ENCODE measurements around the gene HES5.

DNA sequence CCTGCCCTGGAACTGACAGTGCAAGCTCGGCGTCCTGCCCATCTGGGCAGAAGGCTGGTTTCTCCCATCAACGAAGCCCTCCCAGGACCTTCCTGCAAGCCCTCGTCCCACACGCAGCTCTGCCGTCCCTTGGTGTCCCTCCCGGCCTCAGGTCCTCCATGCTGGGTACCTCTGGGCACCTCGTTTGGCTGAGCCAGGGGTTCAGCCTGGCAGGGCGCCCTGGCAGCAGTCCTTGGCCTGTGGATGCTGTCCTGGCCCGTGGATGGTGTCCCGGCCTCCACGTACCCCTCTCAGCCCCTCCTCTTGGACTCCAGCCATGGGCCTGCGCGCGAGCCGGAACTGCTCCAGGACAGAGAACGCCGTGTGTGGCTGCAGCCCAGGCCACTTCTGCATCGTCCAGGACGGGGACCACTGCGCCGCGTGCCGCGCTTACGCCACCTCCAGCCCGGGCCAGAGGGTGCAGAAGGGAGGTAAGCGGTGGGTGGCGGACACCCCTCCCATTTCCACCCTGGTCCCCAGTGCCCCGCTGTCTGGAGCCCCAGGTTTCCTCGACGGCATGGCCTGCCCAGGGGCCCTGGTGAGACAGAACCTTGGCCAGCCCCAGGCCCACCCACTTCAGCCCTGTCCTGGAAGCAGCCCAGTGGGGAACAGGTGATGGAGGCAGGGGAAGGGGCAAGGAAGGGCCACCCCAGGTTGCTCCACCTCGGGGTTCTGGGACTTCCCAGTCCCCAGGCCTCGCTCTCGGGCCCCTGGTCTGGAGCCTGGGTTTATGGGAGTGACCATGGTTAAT is 29.6 kb upstream of the HES5 start:
- TF ChIP-seq EP300 (IDR thresholded peaks at IDR 0.05): no peak
- TF ChIP-seq, protein P1, sequence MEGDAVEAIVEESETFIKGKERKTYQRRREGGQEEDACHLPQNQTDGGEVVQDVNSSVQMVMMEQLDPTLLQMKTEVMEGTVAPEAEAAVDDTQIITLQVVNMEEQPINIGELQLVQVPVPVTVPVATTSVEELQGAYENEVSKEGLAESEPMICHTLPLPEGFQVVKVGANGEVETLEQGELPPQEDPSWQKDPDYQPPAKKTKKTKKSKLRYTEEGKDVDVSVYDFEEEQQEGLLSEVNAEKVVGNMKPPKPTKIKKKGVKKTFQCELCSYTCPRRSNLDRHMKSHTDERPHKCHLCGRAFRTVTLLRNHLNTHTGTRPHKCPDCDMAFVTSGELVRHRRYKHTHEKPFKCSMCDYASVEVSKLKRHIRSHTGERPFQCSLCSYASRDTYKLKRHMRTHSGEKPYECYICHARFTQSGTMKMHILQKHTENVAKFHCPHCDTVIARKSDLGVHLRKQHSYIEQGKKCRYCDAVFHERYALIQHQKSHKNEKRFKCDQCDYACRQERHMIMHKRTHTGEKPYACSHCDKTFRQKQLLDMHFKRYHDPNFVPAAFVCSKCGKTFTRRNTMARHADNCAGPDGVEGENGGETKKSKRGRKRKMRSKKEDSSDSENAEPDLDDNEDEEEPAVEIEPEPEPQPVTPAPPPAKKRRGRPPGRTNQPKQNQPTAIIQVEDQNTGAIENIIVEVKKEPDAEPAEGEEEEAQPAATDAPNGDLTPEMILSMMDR (IDR thresholded peaks at IDR 0.05): no peak
- no peak for TF ChIP-seq POLR2AphosphoS5 (IDR thresholded peaks at IDR 0.05)

All from upper lobe of left lung (tissue), 4 donors.